NT2/D1 (cell line): ENCODE data around the gene GPS1.

Experiments
- SUZ12 ChIP-seq: IDR thresholded peaks from 2 replicates; pipeline ENCODE4 v1.6.1; 2011; ENCODE audit not compliant: insufficient read length, insufficient read depth; ENCODE audit errors: extremely low read depth
- YY1 ChIP-seq: IDR thresholded peaks from 2 replicates; pipeline ENCODE4 v1.6.1; 2011; ENCODE audit not compliant: insufficient read length, insufficient read depth
- ZNF274 ChIP-seq: IDR thresholded peaks from 2 replicates; pipeline ENCODE4 v1.6.1; 2011; ENCODE audit warnings: mild to moderate bottlenecking, low read depth, low read length

DNA sequence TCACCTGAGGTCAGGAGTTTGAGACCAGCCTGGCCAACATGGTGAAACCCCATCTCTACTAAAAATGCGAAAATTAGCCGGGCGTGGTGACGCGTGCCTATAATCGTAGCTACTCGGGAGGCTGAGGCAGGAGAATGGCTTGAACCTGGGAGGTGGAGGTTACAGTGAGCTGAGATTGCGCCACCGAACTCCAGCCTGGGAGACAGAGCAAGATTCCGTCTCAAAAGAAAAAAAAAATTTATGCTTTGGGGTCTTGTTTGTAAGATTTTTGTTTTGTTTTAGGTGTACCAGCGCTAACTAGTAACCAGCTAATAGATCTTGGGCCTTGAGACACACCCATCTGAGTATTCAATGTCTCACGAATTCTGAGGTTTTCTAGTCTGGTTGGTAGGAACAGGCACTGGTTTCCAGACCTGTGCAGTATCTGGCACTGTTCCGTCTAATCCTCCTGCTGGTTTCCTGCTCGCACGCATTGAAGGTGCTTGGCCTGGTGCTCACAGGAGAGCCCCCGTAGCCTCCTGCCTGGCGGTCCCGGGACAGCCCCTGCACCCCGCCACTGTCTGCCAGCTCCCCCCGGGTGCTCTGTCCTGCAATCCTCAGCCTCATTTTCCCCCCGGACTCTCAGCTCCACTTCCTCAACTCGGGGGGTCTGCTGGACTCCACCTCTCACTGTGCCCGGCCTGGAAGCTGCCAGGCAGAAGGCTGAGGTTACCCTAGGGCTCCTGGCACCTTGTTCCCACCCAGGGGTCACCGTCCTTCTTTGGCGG lies 24.5 kb downstream of the GPS1 start:
- TF ChIP-seq YY1: no peak
- no peak for TF ChIP-seq ZNF274
- TF ChIP-seq SUZ12: no peak
